LNCAP (cell line): ENCODE results near the gene VN1R2.
"Not testable (repeated sequence)": the region's sequence is repeated elsewhere in the genome, so short reads cannot be mapped to it uniquely, and the experiment has no call there.

Source experiments
- TF ChIP-seq, protein P1 (sequence below): fragments of 450-650 bp; IDR thresholded peaks from 2 replicates; pipeline ENCODE4 v1.5.1; 2017; ENCODE audit warnings: mild to moderate bottlenecking

VN1R2 gene

DNA sequence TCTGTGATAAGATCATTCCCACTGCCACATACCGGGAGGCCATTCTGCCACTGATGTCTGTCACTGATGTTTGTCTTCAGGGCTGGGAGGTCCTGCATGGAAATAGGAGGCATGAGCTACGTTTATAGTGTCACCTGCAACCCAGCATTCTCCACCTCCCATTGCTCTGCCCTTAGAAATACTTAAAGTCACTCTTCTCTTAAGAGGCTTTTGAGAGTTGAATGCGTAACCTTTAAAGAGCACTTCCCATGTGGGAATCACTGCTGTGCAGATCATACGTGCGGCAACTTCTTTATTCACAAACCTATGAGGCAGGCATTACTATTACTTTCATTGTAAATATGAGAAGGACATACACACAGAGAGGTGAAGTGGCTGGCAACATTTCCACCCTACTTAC lies 9.5 kb downstream of the VN1R2 start, which contains the start of gene VN1R4:
Gene VN1R4 (minus strand): TSS at position 101 of the 400 bp plus-strand sequence. CDS start 58 bp downstream, at position 43.
- TF ChIP-seq, protein P1, sequence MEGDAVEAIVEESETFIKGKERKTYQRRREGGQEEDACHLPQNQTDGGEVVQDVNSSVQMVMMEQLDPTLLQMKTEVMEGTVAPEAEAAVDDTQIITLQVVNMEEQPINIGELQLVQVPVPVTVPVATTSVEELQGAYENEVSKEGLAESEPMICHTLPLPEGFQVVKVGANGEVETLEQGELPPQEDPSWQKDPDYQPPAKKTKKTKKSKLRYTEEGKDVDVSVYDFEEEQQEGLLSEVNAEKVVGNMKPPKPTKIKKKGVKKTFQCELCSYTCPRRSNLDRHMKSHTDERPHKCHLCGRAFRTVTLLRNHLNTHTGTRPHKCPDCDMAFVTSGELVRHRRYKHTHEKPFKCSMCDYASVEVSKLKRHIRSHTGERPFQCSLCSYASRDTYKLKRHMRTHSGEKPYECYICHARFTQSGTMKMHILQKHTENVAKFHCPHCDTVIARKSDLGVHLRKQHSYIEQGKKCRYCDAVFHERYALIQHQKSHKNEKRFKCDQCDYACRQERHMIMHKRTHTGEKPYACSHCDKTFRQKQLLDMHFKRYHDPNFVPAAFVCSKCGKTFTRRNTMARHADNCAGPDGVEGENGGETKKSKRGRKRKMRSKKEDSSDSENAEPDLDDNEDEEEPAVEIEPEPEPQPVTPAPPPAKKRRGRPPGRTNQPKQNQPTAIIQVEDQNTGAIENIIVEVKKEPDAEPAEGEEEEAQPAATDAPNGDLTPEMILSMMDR = not testable (repeated sequence)

DNA sequence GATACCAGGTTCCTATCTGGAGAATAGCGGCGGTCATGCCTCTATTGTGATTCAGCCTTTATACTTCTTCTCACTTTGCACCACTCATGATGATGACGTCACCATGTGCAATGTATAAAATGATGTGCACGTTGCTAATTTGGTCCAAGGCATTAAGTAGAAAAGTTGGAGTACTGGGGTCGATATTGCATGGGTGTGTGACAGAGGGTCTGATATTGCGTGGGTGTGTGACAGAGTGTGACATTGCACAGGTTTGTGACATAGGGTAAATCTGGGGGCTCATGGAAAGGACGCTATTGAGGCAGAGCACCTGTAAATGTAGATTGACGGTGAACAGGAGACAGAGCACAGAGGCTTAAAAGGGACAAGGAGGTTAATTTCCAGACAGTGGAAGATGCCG lies 14.0 kb downstream of the VN1R2 start:
- TF ChIP-seq, protein P1 = no peak

DNA sequence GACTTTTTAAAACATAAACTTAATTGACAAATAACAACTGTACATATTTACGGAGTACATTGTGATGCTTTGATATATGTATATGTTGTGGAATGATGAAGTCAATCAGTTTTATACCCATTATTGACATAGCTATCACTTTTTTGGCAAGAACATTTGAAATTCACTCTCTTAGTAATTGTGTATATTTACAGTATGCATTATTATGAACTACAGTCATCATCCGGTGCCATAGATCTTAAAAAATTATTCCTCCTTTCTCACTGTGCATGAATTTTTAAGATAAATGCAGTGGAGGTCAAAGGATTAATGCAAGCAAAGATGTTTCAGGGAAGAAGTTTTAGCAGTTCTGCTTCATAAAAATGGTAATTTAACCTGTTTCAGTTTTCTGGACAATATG lies 17.4 kb downstream of the VN1R2 start:
- TF ChIP-seq, protein P1 = no peak

DNA sequence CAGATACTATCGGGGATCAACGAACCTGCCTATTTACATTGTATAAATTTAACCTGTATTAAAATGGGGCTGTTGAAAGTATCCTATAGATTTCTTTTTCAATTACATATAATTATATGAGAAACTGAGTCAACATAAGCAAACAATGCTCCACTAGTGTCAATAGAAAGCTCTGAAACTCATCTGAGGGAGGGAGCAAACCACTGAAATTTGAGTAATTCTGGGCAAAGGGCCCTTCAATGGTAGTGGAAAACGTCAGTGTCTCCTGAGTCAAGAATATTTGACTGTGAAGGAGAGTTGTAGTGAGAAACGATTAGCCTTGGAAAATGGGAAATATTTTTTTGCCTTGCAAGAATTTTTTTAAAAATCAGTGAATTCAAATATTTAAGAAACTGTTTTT lies 27.0 kb downstream of the VN1R2 start:
- TF ChIP-seq, protein P1 = no peak

DNA sequence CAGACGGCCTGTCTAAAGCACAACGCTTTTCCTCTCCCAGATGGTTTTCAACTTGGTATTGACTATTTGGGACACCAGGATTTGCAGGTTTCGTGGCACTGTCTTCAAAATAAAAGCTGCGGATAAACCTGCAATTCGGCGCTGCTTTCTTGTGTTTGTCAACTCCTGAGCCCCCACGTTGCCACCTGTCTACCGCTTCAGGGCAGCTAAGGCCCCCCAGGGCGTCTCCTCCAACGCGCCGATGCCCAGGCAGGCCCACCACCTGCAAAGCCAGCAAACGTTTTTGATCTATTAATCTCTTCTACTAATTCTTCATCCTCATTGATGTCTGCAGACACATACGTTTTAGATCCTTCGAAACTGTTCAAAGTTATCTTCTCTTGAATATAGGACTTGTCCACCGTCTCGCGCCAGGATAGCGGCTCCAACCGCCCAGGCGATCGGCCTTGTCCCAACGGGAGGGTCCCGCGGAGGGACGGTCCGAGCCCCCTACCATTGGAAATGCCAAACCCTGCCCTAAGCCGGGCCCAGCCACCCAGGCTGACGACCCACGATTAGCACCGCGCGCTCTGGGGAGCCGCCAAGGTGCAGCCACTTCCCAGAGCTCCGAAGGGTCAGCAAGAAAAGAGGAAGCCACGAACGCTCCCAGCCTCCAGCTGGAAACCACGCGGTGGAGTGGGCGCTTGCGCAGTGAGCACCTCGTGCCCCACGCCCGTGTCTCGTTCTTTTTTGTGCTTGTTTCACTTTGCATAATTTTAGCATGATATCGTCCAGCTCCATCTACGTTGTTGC lies 32.9 kb downstream of the VN1R2 start:
- TF ChIP-seq, protein P1 = no peak

DNA sequence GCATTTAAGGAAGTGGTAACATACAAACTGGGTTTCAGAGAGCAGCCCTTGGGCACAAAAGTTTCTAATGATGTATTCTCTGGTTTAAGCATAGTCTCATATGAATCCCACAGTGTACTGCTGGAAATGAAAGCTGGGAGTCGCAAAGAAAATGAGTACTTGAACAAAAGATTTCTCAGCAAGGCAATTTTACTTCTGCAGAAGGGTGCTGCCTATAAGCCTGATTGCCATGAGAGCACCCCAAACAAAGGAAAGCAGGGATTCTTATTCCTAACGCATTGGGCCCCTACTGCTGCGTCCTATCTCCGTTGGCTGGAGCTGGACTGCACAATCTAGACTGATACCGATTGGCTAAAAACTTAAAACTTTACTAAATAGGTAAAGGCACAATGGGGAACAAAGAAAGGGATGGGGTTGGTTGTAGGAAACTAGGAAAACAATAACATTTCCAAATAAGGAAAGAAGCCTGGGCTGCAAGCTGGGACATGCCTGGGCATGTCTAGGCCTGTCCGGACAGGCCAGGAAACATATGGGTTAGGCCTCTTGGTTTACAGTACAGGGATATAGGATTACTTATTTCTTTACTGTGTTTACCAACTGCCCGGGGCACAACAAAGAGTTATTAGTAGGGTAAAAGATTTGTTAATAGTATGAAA lies 36.8 kb downstream of the VN1R2 start:
- TF ChIP-seq, protein P1 = no peak

DNA sequence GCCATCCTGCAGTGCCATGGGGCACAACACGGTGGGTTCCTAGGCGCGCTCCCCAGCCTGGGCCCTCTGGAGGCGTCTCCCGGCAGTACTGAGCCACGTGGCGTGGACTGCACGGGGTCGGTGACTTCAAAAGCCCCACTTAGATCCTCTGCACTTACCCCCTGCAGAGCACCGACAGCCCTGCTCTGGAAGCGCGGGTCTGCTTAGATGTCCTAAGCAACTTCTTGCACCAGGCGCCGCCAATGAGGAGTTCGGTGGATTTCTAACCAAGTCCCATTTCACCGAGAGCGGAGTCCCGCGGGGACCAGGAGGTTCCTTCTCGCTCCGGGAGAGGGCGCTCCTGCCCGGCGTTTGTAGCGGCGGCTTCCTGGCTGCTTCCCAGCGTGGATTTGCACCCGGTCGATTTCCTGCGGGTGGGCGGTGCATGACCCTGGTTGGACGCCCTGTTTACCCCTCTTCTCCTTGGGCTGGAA lies 50.3 kb downstream of the VN1R2 start:
- TF ChIP-seq, protein P1 = no peak; the same call in 1 of the 2 replicates
